Measurements from ENCODE around the gene EML4.

DNA sequence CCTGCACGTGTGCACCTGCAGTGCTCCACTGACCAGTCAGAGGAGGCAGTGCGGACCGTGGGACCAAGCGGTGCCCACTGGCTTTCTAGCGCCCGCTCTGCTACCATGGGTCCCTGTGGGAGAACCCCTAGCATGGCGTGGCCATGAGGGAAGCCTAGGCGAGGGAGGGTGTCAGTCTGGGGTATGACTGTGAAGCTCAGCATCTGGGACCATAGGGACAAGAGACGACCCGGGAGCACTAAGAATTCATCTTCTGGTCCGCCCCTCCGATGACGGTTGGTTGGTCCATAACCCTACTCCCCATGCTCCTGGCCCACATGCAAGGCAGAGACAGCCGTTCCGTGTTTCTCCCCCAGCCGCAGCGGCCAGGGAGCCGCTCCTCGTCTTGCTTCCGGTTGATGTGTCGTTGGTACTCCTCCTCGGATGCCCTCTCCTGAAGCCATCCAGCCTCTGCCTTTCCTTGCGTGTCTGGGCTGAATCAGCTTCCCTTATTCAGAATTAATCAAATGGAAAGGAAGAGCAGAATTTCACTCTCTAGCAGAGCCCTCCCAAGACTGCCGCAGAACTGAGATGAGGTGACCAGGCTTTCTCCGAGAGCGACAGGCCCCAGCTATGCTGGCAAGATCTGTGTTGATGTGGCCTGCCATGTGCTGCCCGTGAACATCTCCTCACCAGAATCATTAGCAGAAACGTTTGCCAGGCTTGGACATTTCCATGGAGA lies 168.9 kb downstream of the EML4 start:
- TF ChIP-seq POLR2AphosphoS5 (IDR thresholded peaks at IDR 0.05; ENCODE audit: borderline replicate concordance, low read depth, low read length) (no peak), EZH2 (IDR thresholded peaks at IDR 0.05) (no peak), FOXP2 (optimal IDR thresholded peaks at IDR 0.05; ENCODE audit: control extremely low read depth, extremely low read length, insufficient read depth) (no peak)

Data from SK-N-MC (cell line).